Medulla oblongata (tissue), 1 donor: ENCODE data around the gene PNPLA2.

Source experiments
- DNase-seq: peaks from one replicate; pipeline ENCODE4 v3.0.0-alpha.2; 2015; ENCODE audit errors: extremely low spot score

The PNPLA2 gene

DNA sequence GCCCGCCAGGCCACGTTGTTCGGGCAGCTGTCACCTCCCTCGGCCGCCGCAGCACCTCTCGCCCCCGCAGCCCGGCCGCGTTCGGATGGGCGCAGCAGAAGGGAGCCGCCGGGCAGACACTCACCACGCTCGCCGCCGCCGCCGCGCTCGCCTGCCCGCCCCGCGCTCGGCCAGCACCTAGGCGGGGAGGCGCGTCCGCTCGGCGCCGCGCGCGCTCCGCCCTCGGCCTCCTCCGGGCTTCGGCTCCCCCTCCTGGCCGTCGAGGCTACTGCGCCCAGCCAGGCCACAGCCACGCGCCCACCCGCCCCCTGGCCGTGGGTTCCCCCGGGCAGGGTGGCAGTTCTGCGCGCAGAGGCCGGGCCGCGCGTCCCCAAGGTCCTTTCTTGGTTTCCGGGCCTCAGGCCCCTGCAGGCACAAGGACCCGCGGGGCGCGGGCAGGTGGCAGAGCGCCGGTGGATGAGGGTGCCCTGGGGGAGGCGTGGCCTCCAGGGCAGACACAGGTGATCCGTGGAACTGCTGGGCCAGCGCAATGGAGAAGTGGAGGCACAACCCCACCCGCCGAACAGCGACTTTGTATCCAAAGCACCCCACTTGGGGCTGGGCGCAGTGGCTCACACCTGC lies 20.5 kb upstream of the PNPLA2 start, which contains the start of gene SLC25A22:
TSS of gene SLC25A22 (minus strand) at position 189 of the 621 bp plus-strand sequence. CDS start 3,275 bp downstream, outside the sequence.
- peak; percentile 79 for DNase-seq

GRCh38 chr11:799641-800316 lies 18.9 kb upstream of the PNPLA2 start:
- no peak for DNase-seq

- no peak for DNase-seq
These were observed 18.2 kb upstream of the PNPLA2 start for GRCh38 chr11:800473-800872.

- no peak for DNase-seq
These were observed 17.5 kb upstream of the PNPLA2 start for GRCh38 chr11:801097-801780.

GRCh38 chr11:802018-802617 lies 16.6 kb upstream of the PNPLA2 start:
- DNase-seq = no peak

DNA sequence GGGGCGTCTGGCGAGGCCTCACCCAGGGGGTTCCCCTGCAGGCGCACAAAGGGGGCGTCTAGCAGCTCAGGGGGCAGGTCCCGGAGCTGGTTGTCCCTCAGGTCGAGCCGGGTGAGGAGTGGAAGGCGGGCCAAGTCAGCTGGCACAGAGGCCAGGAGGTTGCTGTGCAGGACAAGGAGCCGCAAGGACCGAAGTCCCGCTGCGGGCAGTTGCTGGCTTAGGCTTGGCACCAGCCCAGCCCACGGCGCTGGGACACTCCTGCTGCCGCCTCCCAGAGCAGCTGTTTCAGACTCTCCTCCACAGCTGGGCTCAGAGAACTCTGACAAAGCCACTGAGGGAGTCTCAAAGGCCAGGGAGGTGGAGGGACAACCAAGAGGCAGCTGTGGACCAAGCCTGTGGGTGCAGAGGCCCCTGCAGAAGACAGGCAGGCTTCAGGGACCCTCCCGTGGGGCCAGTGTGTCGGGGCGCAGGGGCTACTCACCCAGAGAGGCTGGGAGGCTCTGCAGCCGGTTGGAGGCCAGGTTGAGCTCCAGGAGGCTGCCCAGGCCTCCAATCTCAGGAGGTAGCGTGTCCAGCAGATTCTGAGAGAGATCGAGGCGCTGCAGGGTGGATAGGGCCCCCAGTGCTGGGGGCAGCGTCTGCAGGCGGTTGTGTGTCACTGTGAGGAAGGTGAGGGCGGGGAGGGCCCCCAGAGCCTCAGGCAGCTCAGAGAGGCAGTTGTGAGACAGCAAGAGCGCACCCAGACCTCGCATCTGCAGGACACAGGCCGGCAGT lies 15.8 kb upstream of the PNPLA2 start:
- no peak for DNase-seq

- no peak for DNase-seq
These were observed 15.3 kb upstream of the PNPLA2 start for GRCh38 chr11:803467-803742.

- no peak for DNase-seq
These were observed 14.7 kb upstream of the PNPLA2 start for GRCh38 chr11:803770-804598.

GRCh38 chr11:804599-804964 lies 14.1 kb upstream of the PNPLA2 start:
- no peak for DNase-seq

GRCh38 chr11:808427-809286 lies 10.1 kb upstream of the PNPLA2 start:
- DNase-seq = no peak

DNA sequence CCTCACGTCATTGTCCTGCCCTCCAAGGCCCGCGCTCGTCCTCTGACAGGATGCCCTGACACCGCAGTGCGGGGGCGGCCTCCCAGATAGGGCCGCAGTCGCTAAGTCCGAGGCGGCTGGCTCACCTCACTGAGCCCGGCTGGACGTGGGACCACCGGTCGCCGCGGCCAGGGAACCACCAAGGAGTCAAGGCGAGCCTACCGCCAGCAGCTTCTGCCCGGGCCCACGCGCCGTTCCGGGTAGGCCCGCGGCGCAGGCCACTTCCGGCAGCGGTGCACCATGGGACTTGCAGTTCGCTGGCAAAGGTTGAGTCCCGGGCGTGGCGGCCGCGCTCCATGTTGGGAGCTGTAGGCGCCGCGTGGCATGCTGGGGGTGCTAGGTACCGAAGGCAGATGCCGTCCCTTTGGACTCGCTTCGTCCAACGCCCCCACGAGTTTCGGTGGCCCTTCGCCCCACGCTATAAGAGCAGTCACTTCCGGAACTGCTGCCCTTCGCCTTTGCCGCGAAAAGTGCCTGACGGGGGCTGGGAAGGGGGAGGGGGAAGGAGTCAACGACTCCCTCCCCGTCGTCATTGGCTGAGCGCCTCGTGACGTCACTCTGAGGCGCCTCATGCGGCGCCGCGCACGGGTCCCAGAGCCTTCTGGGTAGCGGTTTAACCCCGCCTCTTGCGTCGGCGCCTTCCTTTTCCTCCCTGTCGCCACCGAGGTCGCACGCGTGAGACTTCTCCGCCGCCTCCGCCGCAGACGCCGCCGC lies 9.3 kb upstream of the PNPLA2 start, which contains the start of gene RPLP2:
TSS of gene RPLP2 (plus strand) at position 681 of the 753 bp plus-strand sequence. CDS start 268 bp downstream, outside the sequence.
- peak; percentile 98 for DNase-seq

- no peak for DNase-seq
These were observed 8.6 kb upstream of the PNPLA2 start for GRCh38 chr11:810040-810567.

DNA sequence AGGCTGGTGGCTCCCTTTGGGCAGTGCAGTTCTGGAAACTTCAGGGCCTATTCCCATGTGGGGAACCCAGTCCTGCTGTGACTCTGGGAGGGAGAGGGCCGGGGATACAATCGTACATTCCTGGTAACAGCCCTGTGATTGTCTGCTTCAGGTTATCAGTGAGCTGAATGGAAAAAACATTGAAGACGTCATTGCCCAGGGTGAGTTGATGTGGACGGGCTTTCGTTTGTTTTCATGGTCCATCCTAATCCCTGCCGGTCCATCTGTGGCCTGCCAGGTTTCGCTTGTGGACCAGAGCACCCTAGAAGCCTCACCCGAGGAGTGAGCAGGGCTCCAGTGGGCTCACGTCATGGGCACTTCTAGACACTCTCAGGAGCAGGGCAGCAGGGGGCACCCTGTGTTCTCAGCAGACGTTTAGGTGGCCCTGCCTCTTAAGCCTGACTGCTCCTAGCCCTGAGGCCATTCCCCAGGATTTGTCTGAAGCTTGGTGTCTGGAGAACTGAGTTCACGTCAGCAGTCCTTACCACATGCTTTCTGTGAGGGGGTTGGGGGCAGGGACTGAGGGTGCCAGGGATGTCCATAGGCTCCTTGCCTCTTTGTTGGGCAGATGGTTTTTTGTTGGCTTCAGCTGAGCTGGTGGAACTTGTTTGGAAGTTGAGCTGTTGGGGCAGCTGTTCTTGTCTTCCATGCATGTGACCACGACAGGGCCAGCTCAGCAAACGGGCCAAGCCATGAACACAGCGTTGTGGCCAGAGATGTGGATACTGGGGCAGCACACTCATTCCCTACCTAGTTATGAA lies 7.1 kb upstream of the PNPLA2 start:
- DNase-seq = no peak

GRCh38 chr11:812390-812789 lies 6.3 kb upstream of the PNPLA2 start:
- DNase-seq = no peak

DNA sequence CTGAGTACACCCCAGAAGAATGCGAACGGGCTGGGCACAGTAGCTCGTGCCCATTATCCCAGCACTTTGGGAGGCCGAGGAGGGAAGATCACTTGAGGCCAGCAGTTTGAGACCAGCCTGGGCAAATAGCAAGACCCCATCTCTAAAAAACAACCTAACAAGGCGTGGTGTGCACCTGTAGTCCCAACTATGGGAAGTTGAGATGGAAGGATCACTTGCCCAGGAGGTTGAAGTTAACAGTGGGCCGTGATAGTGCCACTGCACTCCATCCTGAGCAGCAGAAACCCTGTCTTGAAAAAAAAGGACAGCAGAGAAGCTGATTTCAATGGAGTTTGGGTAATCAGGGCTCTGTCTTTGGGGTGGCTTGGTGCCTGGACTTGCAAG lies 5.7 kb upstream of the PNPLA2 start:
- DNase-seq = no peak

DNA sequence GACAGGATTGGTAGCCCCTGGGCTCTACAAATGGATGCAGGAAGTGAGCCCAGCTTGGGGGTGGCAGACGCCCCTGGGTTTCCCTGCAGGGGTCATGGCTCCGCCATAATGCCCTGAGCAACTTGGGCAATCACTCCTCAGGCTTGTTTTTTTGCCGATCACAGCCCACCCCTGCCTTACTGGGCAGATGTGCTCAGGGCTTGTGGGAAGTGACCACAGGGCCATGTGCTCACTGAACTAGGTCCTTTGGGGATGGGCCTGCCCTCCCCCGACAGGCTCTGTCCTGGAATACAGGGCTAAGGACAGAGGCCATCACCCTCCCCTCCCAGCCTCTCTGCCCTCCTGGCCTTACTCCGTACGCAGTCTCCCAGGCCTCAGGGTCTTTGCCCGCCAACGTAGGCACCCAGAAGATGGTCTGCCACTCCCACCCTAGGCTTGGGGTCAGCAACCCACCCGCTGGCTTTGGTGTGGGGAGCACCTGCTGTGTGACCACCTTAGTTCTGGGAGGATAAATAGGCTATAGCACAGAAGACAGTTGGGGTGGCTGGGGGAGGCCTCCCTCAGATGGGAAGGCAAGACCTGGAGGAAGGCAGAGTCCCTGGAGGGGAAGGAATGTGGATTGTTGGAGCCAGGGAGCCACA lies 5.1 kb upstream of the PNPLA2 start:
- no peak for DNase-seq

DNA sequence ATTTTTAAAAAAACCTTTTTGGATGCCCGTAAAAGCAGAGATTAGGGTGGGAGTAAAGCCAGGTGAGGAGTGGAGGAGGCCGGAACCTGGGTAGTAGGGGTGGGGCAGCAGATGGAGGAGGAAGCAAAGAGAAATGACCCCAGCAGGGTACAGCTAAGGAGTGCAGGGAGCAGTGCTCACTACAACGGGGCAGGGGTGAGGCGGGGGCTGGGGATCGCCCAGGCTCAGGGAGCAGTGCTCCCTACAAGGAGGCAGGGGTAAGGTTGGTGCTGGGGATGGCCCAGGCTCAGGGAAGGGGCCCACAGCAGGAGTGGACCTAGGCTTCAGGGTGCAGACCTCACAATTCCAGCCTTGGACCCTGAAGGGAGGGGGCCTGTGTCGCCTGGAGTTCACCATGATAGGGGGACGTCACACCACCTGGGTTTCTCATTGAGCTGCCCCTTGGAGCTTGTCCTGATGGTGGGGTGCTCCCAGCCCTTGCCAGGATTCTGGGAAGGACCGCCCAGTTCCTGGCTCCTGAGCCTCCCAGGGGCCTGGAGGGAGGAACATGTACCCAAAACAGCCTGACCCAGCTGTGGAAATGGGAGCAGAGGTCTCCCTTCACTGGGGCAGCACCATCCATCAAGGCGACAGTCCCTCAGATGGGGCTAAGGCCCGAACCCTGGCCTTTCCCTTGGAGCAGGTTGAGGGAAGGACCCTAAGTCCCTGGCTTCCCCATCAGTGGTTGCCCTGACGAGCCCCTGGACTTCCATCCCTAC lies 2.9 kb upstream of the PNPLA2 start:
- DNase-seq = no peak
